Spleen (tissue), 7 donors: ENCODE results near the gene NLGN1.

ENCODE experiments used
- CTCF ChIP-seq, 11 experiments: fragments of 200-600 bp in 7 of 11; fragments of 450-650 bp in 4 of 11; sonication (generic) in 4 of 11; IDR thresholded peaks in 8 of 11; conservative IDR thresholded peaks in 3 of 11; 1 replicate in 7 of 11; 2 replicates in 4 of 11; pipeline versions ENCODE4 v1.4.0 to v1.8.0; 2016 to 2021; ENCODE audit warnings: antibody characterized with exemption in 11 of 11, inconsistent platforms in 4 of 11, mild to moderate bottlenecking in 1 of 11
- POLR2A ChIP-seq, 3 donors: fragments of 450-650 bp; IDR thresholded peaks; one replicate each; pipeline ENCODE4 v1.5.1; 2017; ENCODE audit warnings: antibody characterized with exemption in 3 of 3, mild to moderate bottlenecking in 1 of 3
- donor health status: DM: no; HTN: no; CAD: no; lungs with moderate emphysema.
- donor health status: DM: no; HTN: no; CAD: no.
- donor health status: DM: no; HTN: no; CAD: no.

GRCh38 chr3:173843060-173843459, 445.5 kb downstream of the NLGN1 start:
- TF ChIP-seq CTCF (IDR thresholded peaks at IDR 0.05 in 8 of 11, conservative IDR thresholded peaks at IDR 0.05 in 3 of 11) (no peak), POLR2A (IDR thresholded peaks at IDR 0.05) (no peak)
